ENCODE results near the gene TMEM132C.

- TF ChIP-seq POLR2AphosphoS5 (IDR thresholded peaks at IDR 0.05; ENCODE audit: low read depth) (no peak), REST (IDR thresholded peaks at IDR 0.05; ENCODE audit: unreplicated experiment) (no peak)
- TF ChIP-seq, protein P1, sequence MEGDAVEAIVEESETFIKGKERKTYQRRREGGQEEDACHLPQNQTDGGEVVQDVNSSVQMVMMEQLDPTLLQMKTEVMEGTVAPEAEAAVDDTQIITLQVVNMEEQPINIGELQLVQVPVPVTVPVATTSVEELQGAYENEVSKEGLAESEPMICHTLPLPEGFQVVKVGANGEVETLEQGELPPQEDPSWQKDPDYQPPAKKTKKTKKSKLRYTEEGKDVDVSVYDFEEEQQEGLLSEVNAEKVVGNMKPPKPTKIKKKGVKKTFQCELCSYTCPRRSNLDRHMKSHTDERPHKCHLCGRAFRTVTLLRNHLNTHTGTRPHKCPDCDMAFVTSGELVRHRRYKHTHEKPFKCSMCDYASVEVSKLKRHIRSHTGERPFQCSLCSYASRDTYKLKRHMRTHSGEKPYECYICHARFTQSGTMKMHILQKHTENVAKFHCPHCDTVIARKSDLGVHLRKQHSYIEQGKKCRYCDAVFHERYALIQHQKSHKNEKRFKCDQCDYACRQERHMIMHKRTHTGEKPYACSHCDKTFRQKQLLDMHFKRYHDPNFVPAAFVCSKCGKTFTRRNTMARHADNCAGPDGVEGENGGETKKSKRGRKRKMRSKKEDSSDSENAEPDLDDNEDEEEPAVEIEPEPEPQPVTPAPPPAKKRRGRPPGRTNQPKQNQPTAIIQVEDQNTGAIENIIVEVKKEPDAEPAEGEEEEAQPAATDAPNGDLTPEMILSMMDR (conservative IDR thresholded peaks at IDR 0.05; ENCODE audit: low read depth in 2 of 2): no peak
Observed at GRCh38 chr12:128726886-128727285, 459.9 kb downstream of the TMEM132C start.

All from GM23338 (cell line).